Neutrophil (primary cell): ENCODE results near the gene RTBDN.
A peak's percentile ranks its signal among the peaks of the same experiment; 100 is the strongest.

Source experiments
- H3K27ac ChIP-seq: fragments of 200-600 bp; sonication (generic); 2 replicates; pipeline ENCODE4 v1.5.1; 2016; ENCODE audit warnings: mild to moderate bottlenecking, moderate library complexity
- H3K27me3 ChIP-seq: fragments of 200-600 bp; sonication (generic); 2 replicates; pipeline ENCODE4 v1.6.0; 2016; ENCODE audit warnings: mild to moderate bottlenecking
- H3K36me3 ChIP-seq: fragments of 200-600 bp; sonication (generic); 2 replicates; pipeline ENCODE4 v1.5.1; 2017
- H3K4me1 ChIP-seq, 2 experiments: fragments of 200-600 bp in 1 of 2; sonication (generic) in 1 of 2; 1 replicate in 1 of 2; 2 replicates in 1 of 2; pipeline versions ENCODE4 v1.5.1 to v1.6.1; 2013 to 2016; ENCODE audit warnings: low read depth in 1 of 2, low read length in 1 of 2, mild to moderate bottlenecking in 1 of 2, moderate library complexity in 1 of 2; ENCODE audit not compliant: control insufficient read depth in 1 of 2, insufficient read depth in 1 of 2
- H3K4me3 ChIP-seq, 2 experiments: fragments of 200-600 bp in 1 of 2; sonication (generic) in 1 of 2; 1 replicate in 1 of 2; 2 replicates in 1 of 2; pipeline ENCODE4 v1.5.1; 2013 to 2016; ENCODE audit warnings: low read depth in 1 of 2, low read length in 1 of 2, mild to moderate bottlenecking in 1 of 2, moderate library complexity in 1 of 2
- H3K9me3 ChIP-seq: fragments of 200-600 bp; sonication (generic); 2 replicates; pipeline ENCODE4 v1.5.1; 2016
- TF ChIP-seq, protein P1 (sequence below): fragments of 200-600 bp; sonication (generic); IDR thresholded peaks from 2 replicates; pipeline ENCODE4 v1.5.1; 2016; ENCODE audit warnings: antibody characterized with exemption

RTBDN gene

DNA sequence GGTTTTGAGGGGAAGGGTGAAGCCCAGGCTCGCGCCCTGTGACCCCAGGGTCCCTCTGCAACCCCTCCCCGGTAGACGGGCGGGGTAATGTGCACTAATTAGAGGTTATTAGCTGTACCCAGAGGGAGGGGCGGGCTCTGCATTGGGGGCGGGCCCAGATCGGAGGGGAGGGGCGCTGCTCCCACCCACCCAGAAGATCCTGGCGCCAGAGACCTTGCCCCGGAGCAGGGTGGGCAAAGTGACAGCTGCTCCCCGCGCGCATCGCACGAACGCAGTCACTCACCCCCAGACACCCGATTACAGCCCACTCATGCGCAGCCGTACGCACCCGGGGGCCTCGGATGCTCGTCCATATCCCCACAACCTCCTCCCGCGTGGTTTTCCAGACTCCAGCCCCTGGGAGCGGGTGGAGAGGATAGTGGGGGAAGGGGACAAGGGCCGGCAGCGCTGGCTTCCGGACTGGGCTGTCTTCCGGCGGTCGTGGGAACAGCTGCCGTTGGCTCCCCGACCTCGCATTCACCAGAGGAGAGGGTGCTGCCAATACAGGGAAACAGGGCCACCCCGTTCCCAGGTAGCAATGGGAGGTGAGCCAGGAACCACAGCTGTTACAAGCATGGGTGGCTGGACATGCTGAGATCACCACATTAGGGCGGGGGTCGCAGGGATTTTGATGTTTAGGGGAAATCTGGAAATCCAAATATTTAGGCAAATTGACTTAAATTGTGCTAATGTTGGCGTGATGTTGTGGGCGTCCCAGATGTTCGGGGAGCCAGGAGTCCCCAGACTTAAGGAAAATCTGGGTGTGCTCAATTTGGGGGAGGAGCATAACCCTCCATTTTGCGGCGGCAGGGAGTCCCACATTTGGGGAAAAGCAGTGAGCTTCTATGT, 56.1 kb downstream of the RTBDN start:
- peak overlapping the region; percentile 69 to 98 for H3K4me3 ChIP-seq
- no peaks in the 10 kb centered on the region for H3K27me3 ChIP-seq
- peaks cover 71% of the 10 kb centered on the region in 2 experiments for H3K4me1 ChIP-seq
- no peaks in the 10 kb centered on the region for H3K9me3 ChIP-seq
- peak overlapping the region; percentile 95 for H3K27ac ChIP-seq
- TF ChIP-seq, protein P1, sequence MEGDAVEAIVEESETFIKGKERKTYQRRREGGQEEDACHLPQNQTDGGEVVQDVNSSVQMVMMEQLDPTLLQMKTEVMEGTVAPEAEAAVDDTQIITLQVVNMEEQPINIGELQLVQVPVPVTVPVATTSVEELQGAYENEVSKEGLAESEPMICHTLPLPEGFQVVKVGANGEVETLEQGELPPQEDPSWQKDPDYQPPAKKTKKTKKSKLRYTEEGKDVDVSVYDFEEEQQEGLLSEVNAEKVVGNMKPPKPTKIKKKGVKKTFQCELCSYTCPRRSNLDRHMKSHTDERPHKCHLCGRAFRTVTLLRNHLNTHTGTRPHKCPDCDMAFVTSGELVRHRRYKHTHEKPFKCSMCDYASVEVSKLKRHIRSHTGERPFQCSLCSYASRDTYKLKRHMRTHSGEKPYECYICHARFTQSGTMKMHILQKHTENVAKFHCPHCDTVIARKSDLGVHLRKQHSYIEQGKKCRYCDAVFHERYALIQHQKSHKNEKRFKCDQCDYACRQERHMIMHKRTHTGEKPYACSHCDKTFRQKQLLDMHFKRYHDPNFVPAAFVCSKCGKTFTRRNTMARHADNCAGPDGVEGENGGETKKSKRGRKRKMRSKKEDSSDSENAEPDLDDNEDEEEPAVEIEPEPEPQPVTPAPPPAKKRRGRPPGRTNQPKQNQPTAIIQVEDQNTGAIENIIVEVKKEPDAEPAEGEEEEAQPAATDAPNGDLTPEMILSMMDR, result no peak
- no peaks in the 10 kb centered on the region for H3K36me3 ChIP-seq

DNA sequence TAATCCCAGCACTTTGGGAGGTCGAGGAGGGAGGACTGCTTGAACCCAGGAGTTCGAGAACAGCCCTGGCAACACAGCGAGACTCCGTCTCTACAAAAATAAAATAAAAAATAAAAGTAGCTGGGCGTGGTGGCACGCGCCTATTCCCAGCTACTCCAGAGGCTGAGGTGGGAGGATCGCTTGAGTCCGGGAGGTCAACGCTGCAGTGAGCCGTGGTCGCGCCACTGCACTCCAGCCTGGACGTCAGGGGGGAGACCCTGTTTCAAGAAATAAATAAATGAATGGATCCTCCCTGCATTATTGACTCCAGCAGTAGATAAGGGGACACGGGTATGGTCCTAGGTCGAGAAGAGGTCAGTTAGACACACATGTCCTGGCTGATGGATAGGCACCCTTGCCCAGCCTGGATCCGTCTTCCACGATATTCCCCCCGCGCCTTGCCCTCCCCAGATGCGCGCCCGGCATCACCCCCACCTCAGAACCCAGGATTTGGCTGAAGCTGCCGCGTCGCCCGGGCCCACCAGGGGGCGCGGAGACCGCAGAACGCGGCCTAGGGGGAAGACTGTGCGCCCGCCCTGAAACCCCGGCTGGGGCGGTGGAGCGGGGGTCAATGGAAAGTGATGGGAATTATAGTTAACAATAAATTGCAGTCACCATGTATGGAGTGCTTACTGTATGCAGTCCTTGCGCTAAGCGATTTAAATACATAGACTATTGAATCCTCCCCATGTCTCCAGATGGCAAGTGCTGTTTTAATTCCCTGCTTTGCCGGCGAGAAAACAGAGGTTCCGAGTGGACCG, 57.0 kb downstream of the RTBDN start:
- H3K27me3 ChIP-seq, result no peaks in the 10 kb centered on the region
- TF ChIP-seq, protein P1, result peak; percentile 98
- peaks cover 62 to 64% of the 10 kb centered on the region in 2 experiments for H3K4me1 ChIP-seq
- no peaks in the 10 kb centered on the region for H3K9me3 ChIP-seq
- H3K36me3 ChIP-seq, result no peaks in the 10 kb centered on the region
- peak overlapping the region; percentile 69 to 98 for H3K4me3 ChIP-seq
- H3K27ac ChIP-seq, result peak overlapping the region; percentile 95
